HG03521 (cell line): ENCODE data around the gene TPO.
"Not testable (repeated sequence)": the region's sequence is repeated elsewhere in the genome, so short reads cannot be mapped to it uniquely, and the experiment has no call there.

Experiments used
- ATAC-seq: cut with Tn5 transposase; IDR thresholded peaks from one replicate; pipeline ENCODE4 v1.9.1; 2021; ENCODE audit warnings: mild to moderate bottlenecking, moderate library complexity; ENCODE audit not compliant: unreplicated experiment

TPO gene

DNA sequence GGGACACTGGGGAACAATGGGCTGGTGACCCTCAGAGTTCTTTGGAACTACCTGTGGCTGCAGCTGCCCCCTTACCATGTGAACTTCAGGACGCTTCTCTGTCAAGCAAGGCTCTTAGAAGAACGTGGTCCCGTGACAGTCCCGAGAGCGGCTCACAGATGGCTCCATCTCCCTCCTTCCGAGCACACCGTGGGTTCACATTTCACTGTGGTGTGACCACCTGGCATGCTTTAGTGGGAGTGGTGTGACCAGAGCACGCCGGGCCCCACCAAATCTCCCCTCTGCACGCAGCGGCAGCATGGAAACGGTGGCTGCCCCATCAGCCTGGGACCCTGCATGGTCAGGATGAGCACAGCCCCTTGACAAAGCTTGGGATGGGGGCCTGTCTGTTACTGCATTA, 9.7 kb upstream of the TPO start:
- ATAC-seq, result no peak

- no peak for ATAC-seq
Observed at GRCh38 chr2:1405124-1405523, 8.1 kb upstream of the TPO start.

DNA sequence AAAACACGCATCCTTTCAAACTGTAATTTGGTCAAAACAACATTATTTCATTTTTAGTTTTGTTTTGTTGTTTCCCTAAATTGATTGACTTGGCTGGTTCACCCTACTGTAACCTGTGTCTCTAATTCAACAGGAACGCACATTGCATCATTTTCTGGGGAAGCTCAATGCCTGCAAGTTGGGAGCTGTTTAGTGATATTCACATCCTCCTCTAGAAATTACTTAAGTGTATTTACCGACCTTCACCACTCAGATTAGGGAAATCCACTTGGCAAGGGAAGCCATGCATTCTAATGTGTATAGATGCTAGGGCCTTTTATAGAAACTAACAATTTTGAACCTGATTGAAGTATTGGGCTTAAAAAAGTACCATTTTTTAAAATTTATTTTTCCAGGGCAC, 7.3 kb upstream of the TPO start:
- no peak for ATAC-seq

GRCh38 chr2:1406434-1406833, 6.8 kb upstream of the TPO start:
- ATAC-seq, result no peak

GRCh38 chr2:1407950-1408675, 5.2 kb upstream of the TPO start:
- ATAC-seq, result no peak

GRCh38 chr2:1414121-1414520, 858 bp downstream of the TPO start:
- no peak for ATAC-seq

GRCh38 chr2:1414901-1415300, 1.6 kb downstream of the TPO start:
- not testable (repeated sequence) for ATAC-seq

GRCh38 chr2:1415501-1415900, 2.2 kb downstream of the TPO start:
- no peak for ATAC-seq

DNA sequence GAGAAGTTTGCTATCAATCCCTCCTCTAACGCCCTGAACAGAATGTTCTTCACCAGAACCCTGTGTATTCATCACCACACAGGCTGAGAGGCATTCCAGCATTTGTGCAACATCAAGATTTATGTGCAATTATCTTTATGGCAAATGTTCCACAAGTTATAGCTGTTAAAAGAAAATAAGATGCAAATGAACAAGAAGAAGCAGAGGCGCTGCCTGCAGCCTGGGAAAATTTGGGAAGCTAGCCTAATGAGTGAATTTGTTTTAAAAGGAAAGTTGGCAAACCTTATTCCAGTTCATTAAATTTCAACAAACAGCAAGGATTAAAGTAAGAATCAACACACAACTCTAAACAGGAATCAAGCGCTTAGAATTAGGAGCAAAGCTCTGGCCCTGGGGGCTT, 5.3 kb downstream of the TPO start:
- no peak for ATAC-seq

GRCh38 chr2:1420746-1421480, 7.7 kb downstream of the TPO start:
- ATAC-seq, result no peak

- ATAC-seq, result no peak
Observed at GRCh38 chr2:1421731-1422130, 8.5 kb downstream of the TPO start.

GRCh38 chr2:1422131-1422530, 8.9 kb downstream of the TPO start:
- no peak for ATAC-seq

- ATAC-seq, result no peak
Observed at GRCh38 chr2:1422716-1423285, 9.5 kb downstream of the TPO start.

GRCh38 chr2:1427086-1427485, 13.8 kb downstream of the TPO start:
- ATAC-seq, result no peak

- no peak for ATAC-seq
Observed at GRCh38 chr2:1429895-1430294, 16.6 kb downstream of the TPO start.

- ATAC-seq, result no peak
Observed at GRCh38 chr2:1430491-1430890, 17.2 kb downstream of the TPO start.

GRCh38 chr2:1431886-1432400, 18.7 kb downstream of the TPO start:
- ATAC-seq, result no peak

- no peak for ATAC-seq
Observed at GRCh38 chr2:1432726-1433125, 19.5 kb downstream of the TPO start.

GRCh38 chr2:1436369-1436768, 23.1 kb downstream of the TPO start:
- ATAC-seq, result no peak

DNA sequence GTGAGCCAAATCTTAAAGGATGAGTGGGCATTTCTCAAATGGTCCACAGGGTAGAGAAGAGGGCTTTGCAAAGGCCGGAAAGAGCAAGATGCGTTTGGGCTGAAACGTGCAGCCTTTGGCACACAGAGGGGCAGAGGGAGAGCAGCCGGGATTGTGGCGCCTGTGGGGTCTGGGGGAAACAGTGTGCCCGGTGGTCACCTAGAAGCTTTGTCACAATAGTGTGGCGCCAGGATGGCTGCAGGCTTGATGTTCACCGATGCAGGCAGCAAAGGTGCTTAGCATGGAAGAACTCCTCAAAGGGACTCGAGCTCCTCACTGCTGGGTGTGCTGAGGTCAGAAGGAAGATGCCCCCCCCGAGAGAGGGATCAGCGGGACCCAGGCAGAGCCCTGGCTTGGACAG, 23.8 kb downstream of the TPO start:
- no peak for ATAC-seq

- no peak for ATAC-seq
Observed at GRCh38 chr2:1437537-1437936, 24.3 kb downstream of the TPO start.

- ATAC-seq, result no peak
Observed at GRCh38 chr2:1438972-1439371, 25.7 kb downstream of the TPO start.
